HG03045 (cell line): ENCODE data around the gene ZBTB2.

ENCODE experiments used
- ATAC-seq: cut with Tn5 transposase; IDR thresholded peaks from one replicate; pipeline ENCODE4 v1.9.1; 2021; ENCODE audit warnings: mild to moderate bottlenecking, moderate library complexity; ENCODE audit not compliant: unreplicated experiment

ZBTB2 gene

GRCh38 chr6:151391471-151392413 lies at the start of gene ZBTB2:
Gene ZBTB2, minus strand, starts transcription at chr6:151391559. Its CDS starts 17,922 bp downstream, at chr6:151373637.
- peak; percentile 9 for ATAC-seq

- ATAC-seq = no peak
Measured at GRCh38 chr6:151440930-151441329, 49.6 kb upstream of the ZBTB2 start.

GRCh38 chr6:151440498-151440897 lies 49.1 kb upstream of the ZBTB2 start:
- ATAC-seq = no peak

- ATAC-seq = no peak
Measured at GRCh38 chr6:151437401-151437800, 46.0 kb upstream of the ZBTB2 start.

GRCh38 chr6:151436802-151437201 lies 45.4 kb upstream of the ZBTB2 start:
- ATAC-seq = no peak

GRCh38 chr6:151436300-151436699 lies 44.9 kb upstream of the ZBTB2 start:
- ATAC-seq = no peak

GRCh38 chr6:151434369-151434768 lies 43.0 kb upstream of the ZBTB2 start:
- no peak for ATAC-seq

GRCh38 chr6:151432651-151433050 lies 41.3 kb upstream of the ZBTB2 start:
- no peak for ATAC-seq

GRCh38 chr6:151431337-151431736 lies 40.0 kb upstream of the ZBTB2 start:
- ATAC-seq = no peak

GRCh38 chr6:151430886-151431285 lies 39.5 kb upstream of the ZBTB2 start:
- ATAC-seq = no peak

- ATAC-seq = no peak
Measured at GRCh38 chr6:151428093-151428735, 36.9 kb upstream of the ZBTB2 start.

GRCh38 chr6:151425561-151425960 lies 34.2 kb upstream of the ZBTB2 start:
- ATAC-seq = no peak

- no peak for ATAC-seq
Measured at GRCh38 chr6:151422981-151423380, 31.6 kb upstream of the ZBTB2 start.

- no peak for ATAC-seq
Measured at GRCh38 chr6:151417477-151417876, 26.1 kb upstream of the ZBTB2 start.

GRCh38 chr6:151414641-151415260 lies 23.4 kb upstream of the ZBTB2 start:
- no peak for ATAC-seq

GRCh38 chr6:151413372-151414145 lies 22.2 kb upstream of the ZBTB2 start:
- no peak for ATAC-seq

- ATAC-seq = no peak
Measured at GRCh38 chr6:151412909-151413308, 21.6 kb upstream of the ZBTB2 start.

GRCh38 chr6:151409679-151410078 lies 18.3 kb upstream of the ZBTB2 start:
- no peak for ATAC-seq

- ATAC-seq = peak; percentile 63
Measured at GRCh38 chr6:151409260-151409659, 17.9 kb upstream of the ZBTB2 start.

- no peak for ATAC-seq
Measured at GRCh38 chr6:151408858-151409257, 17.5 kb upstream of the ZBTB2 start.

GRCh38 chr6:151403919-151404308 lies 12.6 kb upstream of the ZBTB2 start:
- no peak for ATAC-seq
